ENCODE measurements around the gene FAM131C.
"Not testable (repeated sequence)": the region's sequence is repeated elsewhere in the genome, so short reads cannot be mapped to it uniquely, and the experiment has no call there.

The FAM131C gene

DNA sequence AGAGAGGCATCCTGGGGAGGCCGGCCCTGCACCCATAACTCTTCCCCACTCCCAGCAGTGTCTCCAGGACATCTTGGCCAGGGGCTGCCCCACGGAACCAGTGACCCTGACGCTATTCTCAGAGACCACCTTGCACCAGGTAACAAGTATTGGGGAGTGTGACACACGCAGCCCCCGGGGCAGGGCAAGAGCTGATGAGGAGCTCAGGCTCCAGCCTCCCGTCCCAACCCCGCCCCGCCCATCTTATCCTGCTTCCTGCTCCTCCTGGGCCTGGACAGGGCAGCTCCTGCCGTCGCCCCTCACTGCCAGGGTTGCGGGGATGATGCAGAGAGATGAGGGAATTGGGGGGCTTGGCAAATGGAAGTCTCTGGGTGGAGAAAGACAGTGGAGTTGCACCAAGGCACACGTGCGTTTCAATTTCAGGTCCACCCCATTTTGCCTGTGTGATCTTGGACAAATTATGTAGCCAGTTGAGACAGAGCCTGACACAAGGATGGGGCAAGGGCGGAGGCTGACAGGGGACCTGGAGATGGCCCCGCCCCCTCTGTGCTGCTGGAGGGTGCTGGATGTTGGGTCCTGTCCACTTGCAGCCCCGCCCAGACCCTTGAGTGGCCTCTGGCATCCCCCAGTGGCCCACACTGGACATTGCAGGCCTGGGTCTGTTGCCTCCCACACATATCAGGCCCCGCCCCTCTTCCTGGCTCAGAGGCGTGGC is 40.9 kb downstream of the FAM131C start:
- DNase-seq, result peak; percentile 76 to 80

DNA sequence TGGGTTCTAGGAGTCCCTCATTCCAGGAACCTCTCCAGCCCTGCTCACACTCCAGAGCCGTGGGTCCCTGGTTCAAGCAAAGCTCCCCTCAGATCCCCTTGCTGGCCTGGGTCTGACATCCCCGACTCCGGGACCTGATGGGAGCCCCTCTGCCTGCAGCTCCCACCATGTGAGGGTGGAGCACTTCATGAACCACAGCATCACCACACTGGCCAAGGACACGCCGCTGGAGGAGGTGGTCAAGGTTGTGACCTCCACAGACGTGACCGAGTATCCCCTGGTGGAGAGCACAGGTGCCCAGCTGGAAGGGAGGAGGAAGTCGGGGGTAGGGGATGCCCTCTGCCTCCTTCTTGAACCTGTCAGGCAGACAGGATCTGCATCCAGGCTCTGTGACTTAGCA is 41.9 kb downstream of the FAM131C start:
- DNase-seq, result no peak

DNA sequence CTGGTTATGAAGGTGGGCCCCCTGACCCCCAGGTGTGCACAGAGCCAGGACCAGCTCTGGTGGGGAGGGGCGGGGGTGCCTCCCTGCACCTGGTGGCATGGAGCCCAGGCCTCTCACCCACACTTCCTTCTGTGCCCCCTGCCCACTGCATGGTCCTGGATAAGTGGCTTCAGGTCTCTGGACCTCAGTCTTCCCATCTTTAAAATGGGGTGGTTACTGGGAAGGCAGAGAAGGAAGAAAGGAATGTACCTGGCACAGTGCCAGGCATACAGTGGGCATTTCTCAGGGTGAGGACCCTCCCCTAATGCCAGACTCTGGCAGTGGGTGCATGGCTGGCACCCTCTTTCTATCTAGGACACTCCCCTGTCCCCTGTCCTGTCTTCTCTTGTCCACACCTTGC is 44.2 kb downstream of the FAM131C start:
- no peak for DNase-seq

DNA sequence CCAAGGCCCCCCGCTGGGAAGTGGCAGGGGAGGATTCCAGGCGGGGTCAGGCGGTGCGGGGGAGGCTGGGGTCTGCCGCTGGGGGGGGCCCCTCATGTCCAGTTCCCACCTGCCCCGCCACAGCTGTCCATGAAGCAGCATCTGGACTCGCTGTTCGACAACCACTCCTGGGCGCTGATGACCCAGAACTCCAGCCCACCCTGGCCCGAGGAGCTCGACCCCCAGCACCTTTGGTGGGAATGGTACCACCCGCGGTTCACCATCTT is 44.5 kb downstream of the FAM131C start:
- DNase-seq, result not testable (repeated sequence)

DNA sequence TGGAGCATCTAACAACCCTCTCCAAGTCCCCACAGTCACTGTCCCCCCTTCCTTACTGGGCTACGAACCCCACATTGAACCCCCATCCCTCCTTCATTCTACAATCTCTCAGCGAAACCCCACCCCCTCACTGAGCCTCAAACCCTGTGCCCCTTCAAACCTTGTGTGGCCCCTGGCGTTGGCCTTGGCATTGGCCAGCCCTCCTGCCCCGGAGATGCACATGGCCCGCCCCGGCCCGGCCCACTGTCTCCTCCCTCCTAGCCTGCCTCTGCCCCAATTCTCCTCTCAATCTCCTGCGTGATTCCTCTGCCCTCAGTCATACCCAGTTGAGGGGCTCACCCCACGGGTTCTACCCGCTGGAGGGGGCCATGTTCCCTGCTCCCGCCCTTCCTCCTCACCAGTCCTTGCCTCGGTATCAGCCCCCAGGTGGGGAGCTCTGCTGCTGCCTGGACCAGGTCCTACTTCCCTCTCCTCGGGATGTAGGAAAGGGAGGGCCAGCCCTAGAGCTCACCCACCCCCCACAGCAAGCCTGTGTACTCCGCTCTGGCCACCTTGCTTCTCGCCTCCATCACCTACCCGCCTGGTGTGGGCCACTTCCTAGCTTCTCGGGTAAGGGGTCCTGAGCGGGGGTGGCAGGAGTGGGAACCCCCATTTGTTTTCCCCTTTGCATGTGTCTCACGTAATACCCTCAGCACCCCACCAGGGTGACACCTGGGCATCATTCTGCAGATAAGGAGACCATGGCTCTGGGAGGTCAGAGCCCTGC is 45.0 kb downstream of the FAM131C start:
- DNase-seq, result no peak

DNA sequence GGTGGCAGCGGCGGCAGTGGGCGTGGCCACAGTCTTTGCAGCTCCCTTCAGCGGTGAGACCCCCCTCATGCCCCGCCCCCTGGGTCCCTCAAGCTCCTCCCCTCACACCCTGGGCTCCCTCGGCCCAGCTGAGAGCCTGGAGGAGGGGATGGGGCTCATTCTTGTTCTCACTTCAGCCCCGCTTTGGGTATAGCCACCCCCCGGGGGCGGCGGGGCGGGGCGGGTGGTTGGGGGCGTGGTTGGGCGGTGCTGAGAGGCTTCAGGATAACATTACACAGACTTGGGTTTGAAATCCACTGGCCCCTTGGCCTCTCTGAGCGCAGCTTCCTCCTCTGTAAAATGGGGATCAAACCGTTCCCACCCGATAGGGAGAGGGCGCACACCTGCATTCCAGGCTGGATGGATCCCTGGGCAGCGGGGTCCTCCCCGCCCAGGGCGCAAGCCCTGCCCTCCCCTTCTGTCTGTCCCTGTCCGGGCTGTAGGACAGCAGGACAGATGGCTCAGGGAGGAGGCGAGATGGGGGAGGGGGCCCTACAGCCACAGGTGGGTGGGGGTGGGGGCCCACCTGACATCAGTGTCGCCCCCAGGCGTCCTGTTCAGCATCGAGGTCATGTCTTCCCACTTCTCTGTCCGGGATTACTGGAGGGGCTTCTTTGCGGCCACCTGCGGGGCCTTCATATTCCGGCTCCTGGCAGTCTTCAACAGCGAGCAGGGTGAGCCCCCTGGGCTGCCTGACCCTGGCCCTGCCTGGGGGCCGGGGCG is 46.5 kb downstream of the FAM131C start:
- DNase-seq, result no peak

DNA sequence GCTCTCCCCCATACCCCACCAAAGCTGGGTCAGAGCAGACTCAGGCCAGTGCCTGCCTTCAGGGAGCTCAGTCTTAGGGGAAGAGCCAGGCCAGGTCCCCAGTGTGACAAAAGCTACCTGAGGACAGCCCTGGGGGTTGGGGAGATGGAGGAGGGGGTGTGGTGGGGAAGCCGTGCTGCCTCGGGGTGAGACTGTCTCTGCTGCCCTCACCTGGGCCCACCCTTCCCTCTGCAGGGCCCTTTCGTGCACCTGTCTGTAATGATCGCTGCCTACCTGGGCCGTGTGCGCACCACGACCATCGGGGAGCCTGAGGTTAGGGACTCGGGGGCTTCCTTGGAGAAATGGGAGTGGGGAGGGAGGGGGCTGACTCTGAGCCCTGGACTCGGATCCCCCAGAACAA is 47.1 kb downstream of the FAM131C start:
- DNase-seq, result not testable (repeated sequence)

DNA sequence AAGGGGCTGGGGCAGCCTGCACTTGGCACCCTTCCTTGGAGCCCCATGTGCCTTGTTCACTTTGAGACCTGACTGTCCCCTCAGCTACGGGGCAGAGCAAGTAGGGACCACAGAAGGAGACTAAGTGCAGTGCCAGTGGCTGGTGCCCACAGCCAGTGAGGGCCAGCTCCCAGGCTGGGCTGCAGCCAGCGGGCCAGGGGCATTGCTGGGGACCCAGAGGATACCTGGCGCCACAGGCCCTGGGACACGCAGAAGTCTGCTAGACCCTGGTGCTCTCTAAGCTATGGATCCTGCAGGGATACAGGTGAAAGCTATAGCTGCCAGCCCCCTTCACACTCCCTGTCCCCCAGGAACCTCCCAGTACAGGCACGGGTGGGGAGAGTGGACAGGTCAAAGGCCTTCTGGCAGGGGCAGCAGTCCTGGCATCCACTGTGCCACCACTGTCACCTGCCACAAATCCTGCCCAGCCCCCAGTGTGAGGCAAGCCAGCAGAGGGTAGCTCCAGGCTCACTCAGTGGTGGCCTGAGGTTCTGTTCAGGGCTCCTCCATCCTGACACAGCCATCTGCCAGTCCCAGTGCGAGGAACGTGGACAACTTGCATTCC is 50.3 kb downstream of the FAM131C start:
- no peak for DNase-seq

DNA sequence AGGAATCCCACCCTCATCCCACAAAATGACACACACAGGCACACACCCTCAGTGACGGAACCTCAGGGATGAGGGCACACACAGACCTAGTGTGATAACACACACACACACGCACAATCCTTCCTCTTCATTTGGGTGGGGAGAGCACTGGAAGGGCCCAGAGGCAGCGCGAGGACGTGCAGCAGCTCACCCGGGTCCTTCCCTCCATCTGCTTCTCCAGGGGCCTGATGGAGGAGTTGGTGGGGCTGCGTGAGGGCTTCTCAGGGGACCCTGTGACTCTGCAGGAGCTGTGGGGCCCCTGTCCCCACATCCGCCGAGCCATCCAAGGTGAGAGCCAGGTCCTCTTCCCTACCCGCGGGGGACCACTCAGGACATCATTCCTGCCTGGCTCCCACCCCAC is 51.1 kb downstream of the FAM131C start:
- DNase-seq, result no peak

DNA sequence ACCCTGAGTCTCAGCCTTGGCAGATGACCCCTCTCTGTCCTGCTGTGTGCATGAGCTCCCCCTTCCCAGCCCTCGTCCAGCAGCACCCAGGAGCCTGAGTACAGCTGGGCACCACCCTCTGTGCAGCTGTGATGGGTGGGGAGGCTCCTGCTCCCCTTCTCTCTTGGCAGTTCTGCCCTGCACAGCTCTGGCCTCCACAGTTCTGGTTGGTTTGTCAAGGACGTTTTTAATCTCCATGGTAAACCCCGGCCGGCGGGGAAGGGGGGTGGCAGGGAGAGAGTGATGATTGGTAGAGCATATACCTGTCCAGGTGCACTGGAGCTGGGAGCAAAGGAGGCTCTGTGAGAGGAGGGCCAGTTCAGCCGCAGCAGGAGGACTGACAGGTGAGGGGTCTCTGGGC is 51.8 kb downstream of the FAM131C start, which contains the start of gene CLCNKA:
CLCNKA (plus strand) TSS at position 356 of the 400 bp plus-strand sequence. CDS start 584 bp downstream, outside the sequence.
- DNase-seq, result no peak

DNA sequence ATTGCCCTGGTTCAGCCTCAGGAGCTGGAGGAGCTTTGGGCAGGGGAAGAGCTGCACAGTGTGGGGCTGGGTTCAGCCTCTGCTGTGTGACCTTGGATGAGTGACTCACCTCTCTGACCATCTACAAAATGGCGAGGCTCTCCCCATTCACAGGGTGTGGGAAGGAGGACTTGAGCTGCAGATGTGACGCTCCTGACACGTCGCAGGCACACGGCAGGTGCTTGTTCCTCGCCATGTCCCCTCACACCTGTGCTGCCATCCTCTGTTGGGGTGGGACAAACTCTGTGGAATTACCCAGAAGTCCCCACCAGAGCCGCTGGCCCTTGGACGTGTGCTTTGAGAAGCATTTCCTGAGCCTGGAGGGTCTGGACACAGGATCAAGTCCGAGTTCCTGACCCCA is 52.6 kb downstream of the FAM131C start:
- DNase-seq, result not testable (repeated sequence)

DNA sequence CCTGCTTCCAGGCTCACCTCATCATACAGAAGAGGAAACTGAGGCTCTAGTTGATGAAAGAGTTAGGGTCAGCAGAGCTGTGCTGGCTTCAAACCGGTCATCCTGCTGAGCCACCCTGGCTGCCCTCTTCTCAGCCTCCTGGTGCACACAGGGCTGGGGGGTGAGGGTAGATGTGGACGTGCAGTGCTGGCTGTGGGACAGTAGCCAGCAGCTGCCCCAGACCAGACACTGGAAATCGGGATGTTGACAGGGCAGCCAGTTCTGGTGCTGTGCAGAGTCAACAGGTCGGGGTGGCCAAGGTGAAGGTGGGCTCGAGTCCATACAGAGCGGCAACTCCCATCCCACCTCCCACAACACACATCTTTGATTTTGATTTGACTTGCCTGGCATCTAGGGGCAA is 53.1 kb downstream of the FAM131C start:
- no peak for DNase-seq

DNA sequence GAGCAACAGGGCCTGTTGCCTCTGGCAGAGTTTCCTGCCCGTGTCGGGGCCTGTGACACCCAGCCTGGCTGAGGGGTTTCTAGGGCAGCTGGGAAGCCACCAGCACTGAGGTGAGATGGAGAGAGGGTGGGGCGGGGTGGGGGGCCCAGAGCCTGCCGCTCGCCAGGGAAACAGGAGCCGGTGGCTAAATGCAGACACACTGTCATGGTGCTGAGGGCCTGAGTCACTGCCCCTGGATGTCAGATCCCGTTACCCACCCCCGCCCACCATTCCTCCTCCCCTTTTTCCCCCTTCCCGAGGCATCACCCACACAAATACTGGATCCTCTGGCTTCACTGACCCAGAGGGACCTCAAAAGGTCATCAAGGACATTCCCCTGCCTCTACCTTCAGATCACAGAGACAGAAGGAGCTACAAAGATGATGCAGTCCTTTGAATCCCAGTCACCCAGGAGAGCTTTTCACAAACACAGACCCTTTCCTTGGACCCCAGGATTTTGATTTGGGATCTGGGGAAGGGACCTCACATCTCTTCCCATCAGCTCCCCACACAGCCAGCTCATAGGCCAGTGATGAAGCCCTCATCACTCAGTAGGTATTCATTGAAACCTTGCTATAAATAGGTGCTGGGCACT is 53.7 kb downstream of the FAM131C start:
- DNase-seq, result no peak

DNA sequence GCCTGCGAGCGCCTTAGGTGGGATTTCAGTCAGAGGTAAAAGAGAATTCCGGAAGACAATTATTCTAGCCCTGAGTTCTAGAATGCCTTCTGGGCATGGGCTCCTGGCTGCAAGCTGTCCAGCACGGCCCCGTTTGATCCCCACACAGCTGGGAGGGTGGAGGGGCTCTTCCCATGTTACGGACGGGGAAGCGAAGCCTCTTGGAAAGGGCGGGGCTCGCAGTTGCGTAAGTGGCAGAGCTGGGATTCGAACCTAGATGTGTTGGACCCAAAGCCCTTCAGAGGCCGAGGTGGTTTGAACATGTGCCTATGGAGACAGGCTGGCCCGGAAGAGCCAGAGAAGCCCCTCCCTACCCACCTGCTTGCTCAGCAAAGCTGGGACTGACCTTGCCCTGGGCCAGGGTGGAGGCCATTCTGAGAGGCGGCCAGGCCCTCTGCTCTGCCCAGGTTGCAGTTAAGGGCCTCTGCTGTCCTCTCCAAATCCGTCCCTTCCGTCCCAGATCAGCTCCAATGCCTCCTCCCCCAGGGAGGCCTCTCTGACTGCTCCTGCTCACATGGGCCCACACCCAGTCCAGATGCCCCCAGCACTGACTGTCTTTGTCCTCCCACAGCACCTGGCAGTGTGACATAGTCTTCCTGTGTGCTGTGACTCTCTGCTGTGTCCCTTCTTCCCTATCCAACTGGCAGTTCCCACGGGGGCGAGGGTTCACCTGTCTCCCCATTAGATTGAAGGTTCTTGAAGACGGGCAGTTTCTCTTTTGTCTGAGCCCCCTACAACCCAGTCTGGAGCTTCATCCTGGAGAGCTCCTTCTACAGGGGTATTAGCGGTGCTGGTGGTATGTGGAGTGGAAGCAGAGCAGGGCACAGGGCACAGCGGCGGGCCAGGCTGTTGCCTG is 54.5 kb downstream of the FAM131C start:
- DNase-seq, result no peak

DNA sequence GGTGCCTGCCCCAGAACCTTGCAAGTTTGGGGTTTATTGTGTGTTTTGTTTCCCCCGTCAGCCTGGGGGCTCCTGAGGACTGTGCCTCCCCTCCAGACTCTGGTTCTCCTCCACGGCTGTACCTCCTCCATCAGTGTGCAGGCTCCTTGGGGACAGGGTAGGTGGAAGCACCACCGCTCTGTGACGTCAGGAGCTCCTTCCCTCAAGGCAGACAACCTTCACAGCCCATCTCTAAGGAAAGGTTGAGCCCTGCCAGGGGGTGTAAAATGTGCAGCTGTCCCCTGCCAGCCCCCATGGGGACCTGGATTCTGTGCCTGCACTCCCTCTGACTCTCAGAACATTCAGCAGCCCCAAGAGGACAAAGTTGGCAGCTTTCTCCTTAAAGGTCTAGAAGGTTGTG is 55.1 kb downstream of the FAM131C start:
- DNase-seq, result no peak

DNA sequence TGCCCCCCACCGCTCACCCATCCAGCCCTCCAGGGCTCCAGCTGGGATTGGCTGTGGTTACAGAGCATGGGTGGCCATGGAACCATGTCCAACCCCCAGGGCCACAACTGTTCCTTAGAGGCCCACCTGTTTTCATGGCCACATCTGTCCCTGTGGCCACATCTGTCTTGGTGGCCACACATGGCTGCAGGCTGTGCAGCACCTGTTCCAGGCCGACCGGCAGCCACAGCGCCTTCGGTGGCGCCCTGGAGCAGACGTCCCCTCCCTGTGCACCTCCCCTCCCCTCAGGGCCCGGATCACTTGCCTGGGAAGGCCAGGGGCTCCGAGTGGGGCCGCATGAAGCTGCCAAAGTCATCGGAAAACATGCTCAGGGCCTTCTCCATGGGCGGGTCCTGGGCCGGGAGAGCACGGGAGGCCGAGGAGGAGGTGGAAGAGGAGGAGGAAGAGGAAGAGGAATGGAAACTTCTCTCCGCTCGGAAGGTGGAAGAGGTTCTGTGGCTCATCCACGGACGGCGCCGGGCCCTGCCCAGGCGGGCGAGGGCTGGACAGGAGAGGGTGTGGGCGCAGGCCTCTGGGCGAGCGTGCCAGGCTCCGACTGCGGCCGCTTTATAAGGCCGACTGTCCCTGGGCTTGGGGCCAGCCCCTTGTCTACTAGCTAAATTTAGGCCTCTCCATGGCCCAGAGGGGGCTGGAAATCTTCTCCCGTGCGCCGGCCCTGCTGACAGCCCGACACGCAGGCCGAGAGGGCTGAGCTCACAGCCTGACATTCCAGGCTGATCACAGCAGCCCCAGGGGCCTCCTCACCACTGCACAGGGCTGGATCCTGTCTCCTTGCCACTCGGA is 55.8 kb downstream of the FAM131C start, which contains the start of gene HSPB7:
HSPB7 (minus strand) TSS at position 583 of the 843 bp plus-strand sequence; CDS start at position 503, 80 bp downstream.
- no peak for DNase-seq

DNA sequence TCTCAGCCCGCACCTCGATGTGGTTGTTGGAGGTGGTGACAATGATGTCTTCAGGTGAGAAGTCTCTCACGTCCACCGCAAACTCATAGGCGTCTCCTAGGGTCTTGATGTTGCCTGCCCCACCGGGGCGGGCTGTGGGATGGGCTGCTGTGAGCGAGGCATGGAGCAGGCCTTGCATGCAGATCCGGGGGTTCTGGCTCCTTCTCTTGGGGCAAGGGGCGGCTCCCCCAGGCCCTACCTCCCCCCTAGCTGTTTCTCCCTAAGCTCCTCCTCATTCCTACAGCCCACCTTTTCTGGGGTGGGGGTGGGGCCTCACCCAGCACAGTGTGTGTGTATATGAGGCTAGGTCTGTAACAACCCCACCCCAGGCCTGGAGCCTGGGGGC is 56.4 kb downstream of the FAM131C start:
- no peak for DNase-seq

DNA sequence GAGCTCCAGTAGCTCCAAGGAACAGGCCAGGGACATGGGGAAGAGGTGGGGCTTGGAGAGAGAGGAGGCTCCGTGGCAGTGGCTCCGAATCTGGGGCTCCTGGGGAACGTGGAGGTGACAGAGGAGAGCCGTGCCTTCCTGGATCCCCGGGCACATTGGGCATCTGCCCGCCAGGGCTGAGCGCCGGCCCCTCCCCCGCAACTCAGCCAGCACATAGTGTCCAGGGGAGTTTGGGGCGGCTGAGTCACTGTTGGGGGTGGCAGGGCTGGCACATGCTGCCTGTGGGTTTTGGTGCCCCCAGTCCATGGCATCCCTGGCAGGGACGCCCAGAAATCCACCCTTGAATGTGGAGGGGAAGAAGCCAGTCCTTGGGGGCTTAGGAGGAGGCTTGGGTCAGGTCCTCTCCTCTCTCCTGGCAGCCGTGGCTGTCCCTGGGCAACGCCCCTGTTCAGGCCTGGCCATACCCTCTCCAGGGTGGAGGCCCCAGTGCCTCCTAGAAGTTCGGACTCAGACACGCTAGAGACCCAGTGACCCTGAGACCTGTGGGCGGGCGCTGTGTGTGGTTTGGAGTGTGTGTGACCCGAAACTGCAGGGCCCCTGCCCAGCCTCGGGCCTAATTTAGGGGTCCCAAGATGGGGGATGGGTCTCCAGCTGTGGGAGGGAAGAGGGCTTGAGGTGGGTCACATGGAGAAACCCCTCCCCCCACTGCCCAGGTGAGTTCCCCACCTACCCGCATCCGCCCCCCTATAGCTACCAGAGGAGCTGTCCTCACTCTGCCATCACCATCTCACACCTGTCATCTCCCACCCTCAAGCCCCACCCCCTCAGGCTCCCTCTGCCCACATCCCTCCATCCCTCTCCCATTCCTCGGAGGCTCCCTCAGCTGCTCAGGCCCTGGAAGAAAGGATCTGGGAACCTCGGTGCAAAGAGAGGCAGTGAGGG is 57.2 kb downstream of the FAM131C start:
- no peak for DNase-seq

DNA sequence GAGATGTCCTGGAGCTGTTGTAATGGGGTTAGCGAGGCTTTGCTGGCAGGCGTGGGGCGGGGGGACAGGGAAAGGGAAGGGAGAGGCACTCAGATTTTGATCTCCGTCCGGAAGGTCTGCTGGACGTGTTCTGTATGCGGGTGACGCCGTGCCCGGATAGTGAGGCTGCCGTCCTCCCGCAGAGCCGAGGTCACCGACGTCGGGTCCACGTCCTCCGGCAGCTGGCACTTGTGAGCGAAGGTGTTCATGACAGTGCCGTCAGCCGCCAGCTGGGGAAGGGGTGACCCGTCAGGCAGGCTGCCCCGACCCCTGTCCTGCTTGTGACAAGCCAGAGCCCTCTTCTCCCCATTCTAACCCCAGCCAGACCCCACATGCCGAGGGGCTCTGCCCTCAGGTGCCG is 58.0 kb downstream of the FAM131C start:
- no peak for DNase-seq
